Neural cell (in vitro differentiated cells): ENCODE data around the gene DDI1. TPM values are rescaled to one million over a fixed set of nuclear protein-coding genes. Genes with fewer than 3 reads are reported as not detected.

Experiments
- H2AFZ ChIP-seq: fragments of 200-600, 300-800 bp; sonication (generic), shearing (Covaris generic); 2 replicates; pipeline ENCODE4 v1.6.0; 2014; ENCODE audit warnings: low read depth, mild to moderate bottlenecking, antibody characterized with exemption, low read length, moderate library complexity
- H3F3A ChIP-seq: fragments of 200-600 bp; shearing (Covaris generic); 2 replicates; pipeline ENCODE4 v1.6.1; 2016; ENCODE audit warnings: mild to moderate bottlenecking, moderate library complexity, mixed read lengths, antibody characterized with exemption, low read length; ENCODE audit not compliant: insufficient read depth, poor library complexity, severe bottlenecking
- H3K27ac ChIP-seq: fragments of 200-600, 300-800 bp; sonication (generic), shearing (Covaris generic); 2 replicates; pipeline ENCODE4 v1.5.1; 2014; ENCODE audit warnings: mild to moderate bottlenecking, low read length, moderate library complexity
- H3K27me3 ChIP-seq: fragments of 300-800, 200-600 bp; sonication (generic), shearing (Covaris generic); 2 replicates; pipeline ENCODE4 v1.6.0; 2014; ENCODE audit warnings: mild to moderate bottlenecking, low read depth, low read length, moderate library complexity; ENCODE audit not compliant: insufficient read depth
- H3K36me3 ChIP-seq: fragments of 300-800, 200-600 bp; sonication (generic), shearing (Covaris generic); 2 replicates; pipeline ENCODE4 v1.5.1; 2014; ENCODE audit warnings: mild to moderate bottlenecking, antibody characterized with exemption, low read length, moderate library complexity; ENCODE audit not compliant: insufficient read depth
- H3K4me2 ChIP-seq: fragments of 300-800, 200-600 bp; sonication (generic), shearing (Covaris generic); 2 replicates; pipeline ENCODE4 v1.6.0; 2014; ENCODE audit warnings: mild to moderate bottlenecking, low read length
- H3K4me3 ChIP-seq: fragments of 300-800, 200-600 bp; sonication (generic), shearing (Covaris generic); 2 replicates; pipeline ENCODE4 v1.5.1; 2014; ENCODE audit warnings: mild to moderate bottlenecking, low read length, moderate library complexity
- H3K79me2 ChIP-seq: fragments of 200-600 bp; shearing (Covaris generic); replicated peaks from 2 replicates; pipeline ENCODE4 v1.6.0; 2014; ENCODE audit warnings: mild to moderate bottlenecking, low read length, moderate library complexity; ENCODE audit not compliant: insufficient read depth
- H3K9ac ChIP-seq: fragments of 300-800, 200-600 bp; sonication (generic), shearing (Covaris generic); 2 replicates; pipeline ENCODE4 v1.6.1; 2016; ENCODE audit warnings: mild to moderate bottlenecking, low read length, mixed read lengths
- H3K9me2 ChIP-seq: fragments of 200-600 bp; shearing (Covaris generic); 2 replicates; pipeline ENCODE4 v1.6.1; 2016; ENCODE audit warnings: mild to moderate bottlenecking, low read length, mixed read lengths; ENCODE audit not compliant: insufficient read depth
- H3K9me3 ChIP-seq: fragments of 200-600, 300-800 bp; sonication (generic), shearing (Covaris generic); 2 replicates; pipeline ENCODE4 v1.6.1; 2016; ENCODE audit warnings: mild to moderate bottlenecking, mixed run types, low read length, moderate library complexity, mixed read lengths
- H4K20me1 ChIP-seq: fragments of 200-600 bp; shearing (Covaris generic); 2 replicates; pipeline ENCODE4 v1.6.1; 2016; ENCODE audit warnings: mild to moderate bottlenecking, mixed run types; ENCODE audit not compliant: insufficient read depth
- CTCF ChIP-seq: fragments of 450-650 bp; IDR thresholded peaks from 2 replicates; pipeline ENCODE4 v1.5.1; 2014; ENCODE audit warnings: antibody characterized with exemption, mild to moderate bottlenecking, moderate library complexity; ENCODE audit not compliant: poor library complexity, severe bottlenecking
- EP300 ChIP-seq: fragments of 450-650 bp; conservative IDR thresholded peaks from 2 replicates; pipeline ENCODE4 v1.6.1; 2014; ENCODE audit warnings: antibody characterized with exemption, mild to moderate bottlenecking, moderate library complexity; ENCODE audit not compliant: poor library complexity, severe bottlenecking
- EZH2 ChIP-seq: fragments of 200-600, 300-800 bp; shearing (Covaris generic), sonication (generic); IDR thresholded peaks from 2 replicates; pipeline ENCODE4 v1.6.1; 2014; ENCODE audit warnings: antibody characterized with exemption, low read length, borderline replicate concordance, mild to moderate bottlenecking; ENCODE audit not compliant: insufficient read depth, poor library complexity, severe bottlenecking
- MXI1 ChIP-seq: fragments of 450-650 bp; conservative IDR thresholded peaks from 2 replicates; pipeline ENCODE4 v1.6.1; 2014; ENCODE audit warnings: antibody characterized with exemption, mild to moderate bottlenecking; ENCODE audit not compliant: poor library complexity, severe bottlenecking
- POLR2AphosphoS5 ChIP-seq: IDR thresholded peaks from 2 replicates; pipeline ENCODE4 v1.6.1; 2012
- RAD21 ChIP-seq: fragments of 450-650 bp; conservative IDR thresholded peaks from 2 replicates; pipeline ENCODE4 v1.6.1; 2014; ENCODE audit warnings: antibody characterized with exemption, mild to moderate bottlenecking, moderate library complexity
- REST ChIP-seq: IDR thresholded peaks from 2 replicates; pipeline ENCODE4 v1.6.1; 2012; ENCODE audit warnings: borderline replicate concordance
- SMC3 ChIP-seq: fragments of 450-650 bp; conservative IDR thresholded peaks from 2 replicates; pipeline ENCODE4 v1.6.1; 2014; ENCODE audit warnings: antibody characterized with exemption, mild to moderate bottlenecking, moderate library complexity; ENCODE audit not compliant: poor library complexity
- TAF1 ChIP-seq: IDR thresholded peaks from 2 replicates; pipeline ENCODE4 v1.6.1; 2012; ENCODE audit warnings: low read depth
- polyA plus RNA-seq: library from polyadenylated mRNA; depleted of rRNA; stranded (reverse); fragments of >200 nt; gene quantifications from 2 replicates; pipeline ENCODE4 v1.2.3, GENCODE V29; 2014

Gene DDI1
- polyA plus RNA-seq, 1 donor from 2014 or later = not detected

GRCh38 chr11:104076455-104076854, 40.0 kb downstream of the DDI1 start:
- no peak overlapping the region for H3K27ac ChIP-seq
- H3K9me2 ChIP-seq = no peaks in the 10 kb centered on the region
- no peaks in the 10 kb centered on the region for H3K9me3 ChIP-seq
- no peak overlapping the region for H3K9ac ChIP-seq
- no peaks in the 10 kb centered on the region for H3K79me2 ChIP-seq
- H2AFZ ChIP-seq = no peak overlapping the region
- H3K4me2 ChIP-seq = no peak overlapping the region
- no peaks in the 10 kb centered on the region for H3K27me3 ChIP-seq
- no peaks in the 10 kb centered on the region for H3F3A ChIP-seq
- H3K4me3 ChIP-seq = no peak overlapping the region
- H3K36me3 ChIP-seq = no peaks in the 10 kb centered on the region
- no peak for TF ChIP-seq RAD21
- TF ChIP-seq EP300 = no peak
- TF ChIP-seq CTCF = no peak
- TF ChIP-seq EZH2 = no peak
- TF ChIP-seq SMC3 = no peak
- TF ChIP-seq POLR2AphosphoS5 = no peak
- TF ChIP-seq TAF1 = no peak
- TF ChIP-seq REST = no peak
- TF ChIP-seq MXI1 = no peak
- no peaks in the 10 kb centered on the region for H4K20me1 ChIP-seq

- H3K4me3 ChIP-seq = no peak overlapping the region
- H3K9ac ChIP-seq = no peak overlapping the region
- H3K36me3 ChIP-seq = no peaks in the 10 kb centered on the region
- no peaks in the 10 kb centered on the region for H3K79me2 ChIP-seq
- no peak overlapping the region for H3K27ac ChIP-seq
- H3K27me3 ChIP-seq = no peaks in the 10 kb centered on the region
- H4K20me1 ChIP-seq = no peaks in the 10 kb centered on the region
- no peaks in the 10 kb centered on the region for H3F3A ChIP-seq
- no peaks in the 10 kb centered on the region for H3K9me3 ChIP-seq
- no peak for TF ChIP-seq EZH2
- no peak for TF ChIP-seq POLR2AphosphoS5
- TF ChIP-seq TAF1 = no peak
- TF ChIP-seq REST = no peak
- no peak for TF ChIP-seq MXI1
- no peak for TF ChIP-seq RAD21
- no peak for TF ChIP-seq EP300
- TF ChIP-seq CTCF = no peak
- no peak for TF ChIP-seq SMC3
- H3K9me2 ChIP-seq = no peaks in the 10 kb centered on the region
- no peak overlapping the region for H3K4me2 ChIP-seq
- no peak overlapping the region for H2AFZ ChIP-seq
Observed at GRCh38 chr11:104078245-104078644, 41.8 kb downstream of the DDI1 start.
